Nephron progenitor cell (in vitro differentiated cells): ENCODE data around the gene PEX7.
A peak's percentile ranks its signal among the peaks of the same experiment; 100 is the strongest.
"Not testable (repeated sequence)": the region's sequence is repeated elsewhere in the genome, so short reads cannot be mapped to it uniquely, and the experiment has no call there.

Experiments used
- DNase-seq: peaks from one replicate; pipeline ENCODE4 v3.0.0; 2021
- H3K27ac Mint-ChIP-seq: 2 replicates; pipeline ENCODE4 v1.8.0; 2021; ENCODE audit warnings: mild to moderate bottlenecking, moderate library complexity, mixed read lengths
- H3K27me3 Mint-ChIP-seq: 2 replicates; pipeline ENCODE4 v1.8.0; 2021; ENCODE audit warnings: mild to moderate bottlenecking, low read depth, mixed read lengths; ENCODE audit not compliant: poor library complexity
- H3K36me3 Mint-ChIP-seq: 2 replicates; pipeline ENCODE4 v1.8.0; 2021; ENCODE audit warnings: low read depth, mixed read lengths
- H3K4me1 Mint-ChIP-seq: 2 replicates; pipeline ENCODE4 v1.8.0; 2021; ENCODE audit warnings: mixed read lengths
- H3K4me3 Mint-ChIP-seq: 2 replicates; pipeline ENCODE4 v1.8.0; 2021; ENCODE audit warnings: mild to moderate bottlenecking, moderate library complexity, mixed read lengths
- H3K9me3 Mint-ChIP-seq: 2 replicates; pipeline ENCODE4 v1.8.0; 2021; ENCODE audit warnings: mild to moderate bottlenecking, moderate library complexity, mixed read lengths
- TF ChIP-seq, protein P1 (sequence below): fragments of 200-600 bp; sonication (generic); IDR thresholded peaks from 2 replicates; pipeline ENCODE4 v1.5.0; 2021; ENCODE audit warnings: antibody characterized with exemption

The PEX7 gene

DNA sequence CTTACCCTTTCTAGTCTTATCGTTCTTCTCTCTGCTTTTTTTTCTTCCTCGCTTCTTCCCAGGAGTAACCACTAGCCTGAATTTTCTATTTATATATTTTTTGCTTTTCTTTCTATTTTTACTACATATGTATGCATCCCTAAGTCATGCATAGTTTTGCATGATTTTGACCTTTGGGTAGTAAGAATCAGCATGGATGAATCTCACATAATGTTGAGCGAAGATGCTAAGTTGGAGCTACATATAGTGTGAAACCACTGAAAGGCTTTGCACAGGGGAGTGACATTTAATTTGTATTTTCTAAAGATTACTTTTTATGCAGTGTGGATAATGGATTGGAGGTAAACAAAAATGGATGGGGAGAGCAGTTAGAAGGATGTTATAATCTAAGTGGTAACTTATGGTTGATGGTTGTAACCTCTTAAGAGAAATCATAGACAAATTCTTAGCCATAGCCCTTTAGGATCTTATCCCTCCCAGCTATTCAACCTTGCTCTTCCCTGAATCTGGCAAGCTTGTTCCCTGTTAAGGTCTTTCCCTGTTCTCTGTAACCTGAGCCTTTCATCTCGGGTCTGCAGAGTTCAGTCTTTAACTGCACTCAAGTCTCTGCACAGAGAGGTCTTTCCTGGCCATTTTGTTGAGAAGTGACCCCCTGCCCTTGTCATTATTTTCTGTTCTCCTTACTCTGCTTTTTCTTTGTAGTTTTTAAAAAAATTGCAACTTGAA, 18.0 kb downstream of the PEX7 start:
- H3K27ac Mint-ChIP-seq, result no peak overlapping the region
- peaks cover 6% of the 10 kb centered on the region for H3K27me3 Mint-ChIP-seq
- H3K36me3 Mint-ChIP-seq, result peaks cover 7% of the 10 kb centered on the region
- no peak for DNase-seq
- H3K4me1 Mint-ChIP-seq, result peaks cover 28% of the 10 kb centered on the region
- H3K9me3 Mint-ChIP-seq, result no peaks in the 10 kb centered on the region
- TF ChIP-seq, protein P1, sequence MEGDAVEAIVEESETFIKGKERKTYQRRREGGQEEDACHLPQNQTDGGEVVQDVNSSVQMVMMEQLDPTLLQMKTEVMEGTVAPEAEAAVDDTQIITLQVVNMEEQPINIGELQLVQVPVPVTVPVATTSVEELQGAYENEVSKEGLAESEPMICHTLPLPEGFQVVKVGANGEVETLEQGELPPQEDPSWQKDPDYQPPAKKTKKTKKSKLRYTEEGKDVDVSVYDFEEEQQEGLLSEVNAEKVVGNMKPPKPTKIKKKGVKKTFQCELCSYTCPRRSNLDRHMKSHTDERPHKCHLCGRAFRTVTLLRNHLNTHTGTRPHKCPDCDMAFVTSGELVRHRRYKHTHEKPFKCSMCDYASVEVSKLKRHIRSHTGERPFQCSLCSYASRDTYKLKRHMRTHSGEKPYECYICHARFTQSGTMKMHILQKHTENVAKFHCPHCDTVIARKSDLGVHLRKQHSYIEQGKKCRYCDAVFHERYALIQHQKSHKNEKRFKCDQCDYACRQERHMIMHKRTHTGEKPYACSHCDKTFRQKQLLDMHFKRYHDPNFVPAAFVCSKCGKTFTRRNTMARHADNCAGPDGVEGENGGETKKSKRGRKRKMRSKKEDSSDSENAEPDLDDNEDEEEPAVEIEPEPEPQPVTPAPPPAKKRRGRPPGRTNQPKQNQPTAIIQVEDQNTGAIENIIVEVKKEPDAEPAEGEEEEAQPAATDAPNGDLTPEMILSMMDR, result no peak
- no peak overlapping the region for H3K4me3 Mint-ChIP-seq

DNA sequence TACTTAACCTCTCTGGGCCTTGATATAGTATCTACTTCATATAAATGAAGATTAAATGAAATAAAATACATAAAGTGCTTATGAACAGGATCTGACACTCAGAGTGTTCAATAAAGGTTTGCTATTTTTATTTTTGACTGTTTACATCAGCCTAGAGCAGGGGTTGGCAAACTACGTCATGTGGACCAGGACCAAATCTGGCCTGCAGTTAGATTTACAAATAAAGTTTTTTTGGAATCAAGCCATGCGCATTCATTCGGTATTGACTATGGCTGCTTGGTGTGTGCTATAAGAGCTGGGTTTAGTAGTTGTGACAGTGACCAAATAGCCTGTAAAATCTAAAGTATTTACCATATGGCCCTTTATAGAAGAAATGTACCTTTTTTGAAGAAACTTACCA, 20.8 kb downstream of the PEX7 start:
- Mint-ChIP-seq H3K27me3 (peaks cover 3% of the 10 kb centered on the region), H3K27ac (no peak overlapping the region), H3K4me1 (peaks cover 28% of the 10 kb centered on the region), H3K9me3 (peaks cover 16% of the 10 kb centered on the region), H3K36me3 (peaks cover 17% of the 10 kb centered on the region), H3K4me3 (no peak overlapping the region)
- TF ChIP-seq, protein P1, result no peak
- DNase-seq, result no peak

DNA sequence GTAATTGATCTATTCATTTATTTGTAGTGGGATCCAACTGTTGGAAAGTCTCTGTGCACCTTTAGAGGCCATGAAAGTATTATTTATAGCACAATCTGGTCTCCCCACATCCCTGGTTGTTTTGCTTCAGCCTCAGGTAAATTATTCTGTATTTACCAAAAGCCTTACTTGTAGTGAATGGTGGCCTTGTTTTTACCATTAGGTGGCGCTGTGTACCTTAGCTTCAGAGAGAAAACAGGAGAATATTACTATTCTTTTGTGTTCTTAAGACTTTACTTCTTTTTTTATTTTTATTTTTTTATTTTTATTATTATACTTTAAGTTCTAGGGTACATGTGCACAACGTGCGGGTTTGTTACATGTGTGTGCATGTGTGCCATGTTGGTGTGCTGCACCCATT, 23.7 kb downstream of the PEX7 start:
- Mint-ChIP-seq H3K36me3 (peaks cover 43% of the 10 kb centered on the region), H3K27me3 (no peaks in the 10 kb centered on the region), H3K27ac (no peak overlapping the region), H3K4me1 (peaks cover 10% of the 10 kb centered on the region), H3K9me3 (peaks cover 39% of the 10 kb centered on the region), H3K4me3 (no peak overlapping the region)
- peak; percentile 36 for DNase-seq
- TF ChIP-seq, protein P1, result peak; percentile 75

DNA sequence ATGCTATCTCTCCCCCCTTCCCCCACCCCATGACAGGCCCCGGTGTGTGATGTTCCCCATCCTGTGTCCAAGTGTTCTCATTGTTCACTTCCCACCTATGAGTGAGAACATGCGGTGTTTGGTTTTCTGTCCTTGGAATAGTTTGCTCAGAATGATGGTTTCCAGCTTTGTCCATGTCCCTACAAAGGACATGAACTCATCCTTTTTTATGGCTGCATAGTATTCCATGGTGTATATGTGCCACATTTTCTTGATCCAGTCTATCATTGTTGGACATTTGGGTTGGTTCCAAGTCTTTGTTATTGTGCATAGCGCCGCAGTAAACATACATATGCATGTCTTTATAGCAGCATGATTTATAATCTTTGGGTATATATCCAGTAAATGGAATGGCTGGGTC, 24.1 kb downstream of the PEX7 start:
- not testable (repeated sequence) for DNase-seq, H3K27me3 Mint-ChIP-seq, H3K27ac Mint-ChIP-seq, H3K4me3 Mint-ChIP-seq, H3K4me1 Mint-ChIP-seq
- Mint-ChIP-seq H3K36me3 (peaks cover 43% of the 10 kb centered on the region), H3K9me3 (peaks cover 39% of the 10 kb centered on the region)

DNA sequence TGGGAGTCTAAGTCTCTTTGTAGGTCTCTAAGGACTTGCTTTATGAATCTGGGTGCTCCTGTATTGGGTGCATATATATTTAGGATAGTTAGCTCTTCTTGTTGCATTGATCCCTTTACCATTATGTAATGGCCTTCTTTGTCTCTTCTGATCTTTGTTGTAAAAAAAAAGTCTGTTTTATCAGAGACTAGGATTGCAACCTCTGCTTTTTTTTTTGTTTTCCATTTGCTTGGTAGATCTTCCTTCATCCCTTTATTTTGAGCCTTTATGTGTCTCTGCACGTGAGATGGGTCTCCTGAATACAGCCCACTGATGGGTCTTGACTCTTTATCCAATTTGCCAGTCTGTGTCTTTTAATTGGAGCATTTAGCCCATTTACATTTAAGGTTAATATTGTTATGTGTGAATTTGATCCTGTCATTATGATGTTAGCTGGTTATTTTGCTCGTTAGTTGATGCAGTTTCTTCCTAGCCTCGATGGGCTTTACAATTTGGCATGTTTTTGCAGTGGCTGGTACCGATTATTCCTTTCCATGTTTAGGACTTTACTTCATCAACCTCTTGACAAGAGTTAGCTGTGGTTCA, 27.7 kb downstream of the PEX7 start:
- not testable (repeated sequence) for H3K27me3 Mint-ChIP-seq, DNase-seq, H3K4me1 Mint-ChIP-seq, H3K4me3 Mint-ChIP-seq
- H3K9me3 Mint-ChIP-seq, result peaks cover 49% of the 10 kb centered on the region
- H3K27ac Mint-ChIP-seq, result peak overlapping the region; percentile 73
- H3K36me3 Mint-ChIP-seq, result peaks cover 66% of the 10 kb centered on the region

DNA sequence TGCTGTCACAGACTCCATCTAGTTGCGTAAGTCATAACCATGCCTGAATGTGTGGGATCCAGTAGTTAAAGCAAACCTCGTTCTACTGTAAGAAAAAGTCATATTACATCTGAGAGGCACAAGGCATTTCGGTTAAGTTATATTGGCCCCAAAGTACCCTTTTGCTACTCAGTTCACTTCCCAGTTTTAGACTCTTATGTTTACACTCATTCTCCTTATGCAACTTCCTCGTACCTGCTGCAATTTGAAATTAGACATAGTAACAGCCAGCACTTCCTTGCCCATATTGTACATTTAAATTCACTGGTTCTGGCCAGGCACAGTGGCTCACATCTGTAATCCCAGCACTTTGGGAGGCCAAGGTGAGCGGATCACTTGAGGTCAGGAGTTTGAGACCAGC, 37.0 kb downstream of the PEX7 start:
- no peak for DNase-seq
- no peaks in the 10 kb centered on the region for H3K4me1 Mint-ChIP-seq
- no peak overlapping the region for H3K27ac Mint-ChIP-seq
- no peaks in the 10 kb centered on the region for H3K27me3 Mint-ChIP-seq
- peaks cover 52% of the 10 kb centered on the region for H3K36me3 Mint-ChIP-seq
- H3K4me3 Mint-ChIP-seq, result no peak overlapping the region
- H3K9me3 Mint-ChIP-seq, result no peaks in the 10 kb centered on the region
- TF ChIP-seq, protein P1, result no peak

DNA sequence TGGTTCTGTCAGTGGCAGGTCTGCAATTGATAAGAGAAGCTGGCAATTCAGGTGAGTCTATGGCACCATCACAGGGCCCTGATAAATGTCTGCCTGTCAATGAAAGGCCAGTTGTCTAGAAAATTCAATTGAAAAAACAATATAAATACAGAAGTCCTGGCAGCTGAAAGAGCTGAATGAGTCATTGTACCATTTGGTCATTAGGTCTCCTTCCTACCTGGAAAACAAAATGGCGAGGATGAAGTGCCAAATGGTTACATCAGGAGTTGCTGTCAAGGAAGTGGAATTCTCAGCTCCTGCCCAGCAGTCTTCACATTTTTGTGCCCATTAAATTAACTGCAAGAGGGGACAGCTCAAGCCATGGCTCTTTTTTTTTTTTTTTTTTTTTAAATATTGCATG, 37.7 kb downstream of the PEX7 start:
- no peak overlapping the region for H3K27ac Mint-ChIP-seq
- H3K4me3 Mint-ChIP-seq, result no peak overlapping the region
- DNase-seq, result no peak
- H3K4me1 Mint-ChIP-seq, result no peaks in the 10 kb centered on the region
- peaks cover 48% of the 10 kb centered on the region for H3K36me3 Mint-ChIP-seq
- no peaks in the 10 kb centered on the region for H3K27me3 Mint-ChIP-seq
- H3K9me3 Mint-ChIP-seq, result no peaks in the 10 kb centered on the region
- TF ChIP-seq, protein P1, result no peak
